GM18867 (cell line): Measurements from ENCODE around the gene TOP2A.
A peak's percentile ranks its signal among the peaks of the same experiment; 100 is the strongest.
"Not testable (repeated sequence)": the region's sequence is repeated elsewhere in the genome, so short reads cannot be mapped to it uniquely, and the experiment has no call there.

Experiments used
- ATAC-seq: cut with Tn5 transposase; IDR thresholded peaks from one replicate; pipeline ENCODE4 v1.9.1; 2021; ENCODE audit warnings: mild to moderate bottlenecking, moderate library complexity; ENCODE audit not compliant: unreplicated experiment

The TOP2A gene

DNA sequence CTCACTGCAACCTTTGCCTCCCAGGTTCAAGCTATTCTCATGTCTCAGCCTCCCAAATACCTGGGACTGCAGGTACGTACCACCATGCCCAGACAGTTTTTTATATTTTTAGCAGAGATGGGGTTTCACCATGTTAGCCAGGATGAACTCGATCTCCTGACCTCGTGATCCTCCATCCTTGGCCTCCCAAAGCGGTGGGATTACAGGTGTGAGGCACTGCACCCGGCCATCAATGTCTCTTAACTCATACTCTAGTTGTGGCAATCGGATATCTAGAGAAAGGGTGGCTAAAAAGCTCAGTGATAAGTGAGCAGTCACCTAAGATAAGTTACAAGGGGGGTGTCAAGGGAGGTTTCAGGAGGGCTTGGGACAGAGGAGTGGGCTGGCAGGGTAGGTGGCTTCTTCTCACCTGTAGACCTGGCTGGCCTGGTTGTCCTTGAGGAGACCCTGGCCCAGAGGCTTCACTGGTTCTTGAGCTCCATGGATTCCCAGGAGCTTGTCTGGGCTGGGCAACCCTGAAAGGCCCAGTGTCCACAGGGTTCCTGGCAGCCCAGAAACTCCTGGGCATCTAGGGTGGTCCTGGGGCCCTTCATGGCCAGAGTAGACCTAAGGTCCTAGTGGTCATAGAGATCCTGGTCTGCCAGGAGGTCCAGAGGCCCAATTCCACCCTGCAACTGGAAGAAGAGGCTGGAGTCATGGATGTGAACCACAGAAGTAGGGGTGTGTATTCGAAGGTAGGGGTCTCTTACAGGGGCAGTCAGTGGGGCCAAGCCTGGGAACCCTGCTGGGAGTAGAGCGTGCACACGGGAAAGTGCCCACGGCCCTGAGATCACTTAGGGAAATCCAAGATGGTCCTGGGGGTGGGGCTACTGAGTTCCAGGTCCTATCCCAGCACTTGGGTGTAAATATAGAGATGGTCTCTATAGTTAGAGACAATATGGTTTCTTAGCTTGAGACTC is 12.9 kb upstream of the TOP2A start:
- no peak for ATAC-seq

DNA sequence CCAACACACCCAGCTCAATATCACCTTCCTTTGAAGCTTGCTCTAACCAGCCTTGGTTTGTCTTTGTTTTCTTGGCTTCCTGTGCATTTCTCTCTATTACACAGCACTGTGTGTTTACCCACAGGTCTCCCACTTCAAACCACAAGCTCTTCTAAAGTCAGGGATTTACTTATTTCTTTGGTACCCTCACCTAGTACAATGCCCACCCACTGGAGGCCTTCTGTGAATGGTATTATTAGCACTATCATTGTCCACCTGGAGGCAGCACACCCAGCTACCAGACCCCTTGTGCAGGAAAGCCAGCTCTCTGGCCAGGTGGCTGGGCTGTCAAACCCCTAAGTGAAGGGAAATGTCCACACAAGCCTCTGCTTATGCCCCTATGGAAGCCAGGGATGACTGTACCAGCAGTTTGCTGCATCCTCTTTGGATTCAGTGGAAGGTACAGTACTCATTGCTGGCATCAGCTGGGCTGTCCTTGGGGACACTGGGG is 9.4 kb upstream of the TOP2A start:
- no peak for ATAC-seq

DNA sequence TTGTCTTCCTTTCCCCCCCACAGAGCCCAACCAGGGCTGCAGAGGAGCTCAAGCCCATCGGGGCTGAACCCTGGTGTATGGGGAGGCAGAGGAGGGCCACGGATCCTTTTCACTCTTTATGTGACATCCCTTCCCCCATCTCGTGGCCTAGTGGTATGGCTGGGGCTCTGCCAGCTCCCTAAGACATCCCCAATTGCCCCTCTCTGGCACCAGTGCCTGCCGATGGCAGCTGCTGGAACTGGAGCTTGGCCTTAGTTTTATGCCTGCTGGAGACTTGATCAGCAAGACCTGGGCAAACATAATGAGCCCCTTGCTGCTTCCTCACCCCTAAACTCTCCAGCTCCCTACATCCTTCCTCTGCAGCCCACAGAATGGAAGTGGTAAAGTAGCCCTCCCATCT is 8.0 kb upstream of the TOP2A start:
- ATAC-seq, result no peak

DNA sequence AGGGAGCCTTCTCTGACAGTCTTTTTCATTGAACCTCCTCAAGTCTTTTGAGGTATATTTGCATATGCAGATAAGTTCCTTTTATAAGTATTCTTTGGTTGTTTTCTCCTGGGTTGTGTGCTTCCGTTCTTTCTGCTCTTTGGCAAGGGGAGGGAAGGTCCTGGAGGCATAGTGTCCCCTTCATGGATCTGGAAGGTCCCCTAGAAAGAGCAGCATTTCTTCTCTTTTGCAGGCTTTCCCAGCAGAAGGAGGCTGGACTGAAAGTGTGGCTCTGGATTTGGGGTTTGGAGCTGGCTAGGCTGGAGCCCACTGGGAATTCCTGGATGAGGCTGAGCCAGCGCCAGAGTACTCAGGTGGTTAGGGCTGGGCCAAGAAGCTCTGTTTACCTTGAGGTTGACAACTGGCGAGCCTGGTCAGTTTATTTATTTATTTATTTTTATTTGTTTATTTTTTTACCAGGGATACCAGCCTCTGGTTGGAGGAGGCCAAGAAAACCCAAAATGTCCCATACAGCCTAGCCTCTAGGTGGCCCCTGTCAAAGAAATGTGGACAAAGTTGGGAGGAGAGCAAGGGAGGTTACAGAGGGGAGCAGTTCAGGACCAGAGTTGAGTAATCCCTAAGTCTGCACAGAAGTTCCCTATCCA is 5.4 kb upstream of the TOP2A start:
- ATAC-seq, result no peak

DNA sequence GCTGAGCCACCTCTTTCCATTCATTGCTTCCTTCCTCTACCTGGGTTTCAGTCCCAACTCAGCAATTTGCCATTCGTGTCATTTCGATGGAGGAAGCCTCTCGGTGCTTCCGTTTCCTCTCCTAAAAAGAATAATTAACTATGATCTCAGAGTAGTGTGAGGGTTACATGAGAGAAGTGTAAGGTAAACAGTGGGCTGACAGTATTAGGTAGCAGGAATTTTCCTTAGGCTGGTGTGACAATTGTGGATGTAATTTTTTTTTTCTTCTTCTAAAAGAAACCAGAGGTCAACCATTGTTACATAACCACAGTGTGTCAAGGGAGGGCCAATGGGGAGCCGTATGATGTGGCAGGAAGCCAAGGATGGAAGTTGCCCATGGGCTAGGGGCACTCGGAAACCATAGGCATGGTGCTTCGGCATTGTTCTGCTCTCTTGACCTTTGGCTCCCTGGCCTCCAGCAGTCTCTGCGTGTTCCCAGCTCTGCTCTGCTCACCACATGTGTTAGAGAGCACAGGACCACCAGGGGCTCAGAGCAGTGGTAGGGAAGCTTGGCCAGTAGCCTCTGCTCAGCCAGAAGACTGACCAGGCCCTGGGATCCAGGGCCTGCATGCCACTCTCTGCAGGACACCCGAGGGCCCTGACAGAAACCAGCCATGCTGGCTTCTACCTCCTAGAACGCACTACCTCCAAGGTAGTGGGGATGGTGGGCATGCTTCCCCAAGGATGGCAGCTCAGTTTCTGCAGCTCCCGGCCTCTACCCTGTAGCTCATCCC is 2.0 kb upstream of the TOP2A start:
- no peak for ATAC-seq

DNA sequence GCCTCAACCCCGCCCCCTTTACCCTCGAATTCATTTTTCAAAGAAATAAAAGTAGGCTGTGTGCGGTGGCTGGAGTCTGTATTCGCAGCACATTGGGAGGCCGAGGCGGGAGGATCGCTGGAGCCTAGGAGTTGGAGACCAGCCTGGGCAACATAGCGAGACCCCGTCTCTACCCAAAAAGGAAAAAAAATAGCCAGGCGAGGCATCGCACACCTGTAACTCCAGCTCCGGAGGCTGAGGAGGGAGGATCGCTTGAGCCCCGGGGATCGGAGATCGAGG is 671 bp upstream of the TOP2A start:
- ATAC-seq, result no peak

DNA sequence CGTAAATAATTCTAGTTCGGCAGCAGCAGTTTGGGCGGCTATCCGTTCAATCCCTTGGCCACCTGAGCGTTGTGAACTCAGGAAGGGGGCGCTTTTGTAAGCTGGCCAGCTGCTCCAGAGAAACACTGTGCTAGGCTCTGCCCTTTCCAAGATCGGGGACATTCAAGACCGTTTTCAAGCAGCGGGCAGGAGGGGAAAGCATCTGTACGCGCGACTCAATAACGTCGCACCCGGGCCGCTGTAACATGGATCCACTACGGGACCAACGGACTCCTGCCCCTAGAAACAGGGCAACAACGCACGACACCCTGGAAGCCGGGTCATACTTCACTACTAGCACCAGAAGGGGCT is 463 bp downstream of the TOP2A start:
- peak; percentile 15 for ATAC-seq

DNA sequence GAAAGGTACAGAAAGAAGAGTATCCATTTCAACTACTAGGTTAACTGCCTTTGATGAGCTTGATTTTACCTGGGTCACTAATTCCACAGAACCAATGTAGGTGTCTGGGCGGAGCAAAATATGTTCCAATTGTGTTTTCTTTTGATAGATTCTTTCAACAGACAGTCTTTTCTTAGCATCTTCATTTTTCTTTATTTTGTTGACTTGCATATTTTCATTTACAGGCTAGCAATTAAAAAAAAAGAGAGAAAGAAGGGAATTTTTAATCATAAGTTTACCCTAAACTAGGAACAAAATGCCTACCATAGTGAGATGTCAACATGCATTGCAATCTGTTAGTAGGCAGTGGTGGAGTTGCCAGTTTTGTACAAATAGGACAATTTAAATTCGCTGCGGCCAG is 1.0 kb downstream of the TOP2A start:
- no peak for ATAC-seq

DNA sequence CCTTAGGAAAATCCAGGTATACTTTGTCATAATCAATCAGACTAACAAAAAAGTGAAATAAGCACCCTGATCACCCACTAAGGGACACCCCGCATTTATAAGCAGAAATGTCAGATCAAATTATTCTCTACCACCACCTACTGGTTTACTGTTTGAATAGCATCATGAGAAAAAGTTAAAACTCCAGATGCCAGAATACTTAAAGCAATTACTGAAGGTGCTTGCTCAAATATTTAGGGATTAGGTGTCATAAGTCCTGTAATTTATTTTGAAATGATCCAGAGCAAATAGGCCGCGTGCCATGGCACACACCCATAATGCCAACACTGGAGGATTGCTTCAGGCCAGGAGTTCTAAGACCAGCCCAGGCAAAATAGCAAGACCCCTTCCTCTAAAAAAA is 2.3 kb downstream of the TOP2A start:
- no peak for ATAC-seq

DNA sequence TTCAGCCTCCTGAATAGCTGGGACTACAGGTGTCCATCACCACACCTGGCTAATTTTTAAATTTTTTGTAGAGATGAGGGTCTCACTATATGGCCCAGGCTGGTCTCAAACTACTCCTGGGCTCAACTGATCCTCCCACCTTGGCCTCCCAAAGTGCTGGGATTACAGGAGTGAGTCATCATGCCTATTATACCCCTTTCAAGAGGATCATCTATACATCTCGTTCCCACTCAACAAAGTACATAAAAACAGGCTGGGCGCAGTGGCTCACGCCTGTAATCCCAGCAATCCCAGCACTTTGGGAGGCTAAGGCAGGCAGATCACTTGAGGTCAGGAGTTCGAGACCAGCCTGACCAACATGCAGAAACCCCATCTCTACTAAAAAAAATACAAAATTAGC is 3.4 kb downstream of the TOP2A start:
- not testable (repeated sequence) for ATAC-seq

DNA sequence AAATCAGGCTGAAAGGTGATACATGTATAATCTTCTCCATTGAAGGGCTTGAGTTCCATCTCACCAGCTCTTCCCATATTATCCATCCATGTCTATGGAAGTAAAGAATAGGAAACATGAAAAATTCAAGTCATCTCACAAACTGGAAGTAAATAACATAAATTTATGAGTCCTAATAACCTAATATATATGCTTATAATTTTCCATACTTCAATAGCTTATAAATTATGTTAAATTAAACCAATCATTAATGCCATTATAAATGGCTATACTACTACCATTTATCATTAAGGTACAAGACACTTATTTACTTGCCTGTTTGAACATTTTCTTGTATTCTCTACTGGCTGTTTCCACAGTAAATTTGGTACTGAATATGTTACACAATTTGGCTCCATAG is 4.8 kb downstream of the TOP2A start:
- no peak for ATAC-seq

DNA sequence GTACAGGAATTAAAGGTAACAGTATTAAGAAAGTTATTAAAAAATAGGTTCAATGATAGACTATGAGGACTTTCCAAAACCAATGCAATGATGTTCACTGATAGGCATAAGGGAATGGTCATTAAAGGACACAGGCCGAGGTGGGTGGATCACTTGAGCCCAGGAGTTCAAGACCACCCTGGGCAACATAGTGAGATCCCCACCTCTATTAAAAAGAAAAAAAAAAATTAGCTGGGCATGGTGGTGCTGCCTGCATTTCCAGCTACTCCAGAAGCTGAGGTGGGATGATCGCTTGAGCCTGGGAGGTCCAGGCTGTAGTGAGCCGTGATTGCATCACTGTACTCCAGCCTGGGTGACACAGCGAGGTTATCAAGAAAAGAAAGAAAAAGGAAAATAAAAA is 5.9 kb downstream of the TOP2A start:
- ATAC-seq, result no peak

DNA sequence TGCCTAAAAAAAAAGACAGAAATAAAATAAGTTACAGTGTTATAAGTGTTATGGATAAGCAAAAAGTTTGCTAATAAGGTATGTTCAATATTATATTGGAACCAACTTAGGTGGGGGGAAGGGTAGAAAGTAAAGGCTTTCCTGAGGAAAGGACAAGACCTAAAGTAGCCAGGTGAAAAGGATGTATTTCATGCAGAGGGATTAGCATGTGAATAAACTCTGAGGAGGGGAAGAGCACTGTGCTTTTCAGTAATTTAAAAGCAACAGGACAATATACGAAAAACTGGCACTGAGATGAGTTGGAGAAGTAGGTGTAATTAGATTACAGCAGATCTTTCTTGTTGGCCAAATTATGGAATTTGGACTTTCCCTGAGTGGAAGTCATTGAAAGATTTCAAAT is 7.6 kb downstream of the TOP2A start:
- ATAC-seq, result no peak

DNA sequence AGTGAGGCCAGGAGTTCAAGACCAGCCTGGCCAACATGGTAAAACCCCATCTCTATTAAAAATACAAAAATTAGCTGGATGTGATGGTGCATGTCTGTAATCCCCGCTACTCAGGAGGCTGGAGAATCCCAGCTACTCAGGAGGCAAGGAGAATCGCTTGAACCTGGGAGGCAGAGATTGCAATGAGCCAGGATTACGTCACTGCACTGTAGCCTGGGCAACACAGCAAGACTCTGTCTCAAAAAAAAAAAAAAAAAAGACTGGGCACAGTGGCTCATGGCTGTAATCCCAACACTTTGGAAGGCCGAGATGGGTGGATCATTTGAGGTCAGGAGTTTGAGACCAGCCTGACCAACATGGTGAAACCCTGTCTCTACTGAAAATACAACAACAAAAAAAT is 8.2 kb downstream of the TOP2A start:
- ATAC-seq, result not testable (repeated sequence)

DNA sequence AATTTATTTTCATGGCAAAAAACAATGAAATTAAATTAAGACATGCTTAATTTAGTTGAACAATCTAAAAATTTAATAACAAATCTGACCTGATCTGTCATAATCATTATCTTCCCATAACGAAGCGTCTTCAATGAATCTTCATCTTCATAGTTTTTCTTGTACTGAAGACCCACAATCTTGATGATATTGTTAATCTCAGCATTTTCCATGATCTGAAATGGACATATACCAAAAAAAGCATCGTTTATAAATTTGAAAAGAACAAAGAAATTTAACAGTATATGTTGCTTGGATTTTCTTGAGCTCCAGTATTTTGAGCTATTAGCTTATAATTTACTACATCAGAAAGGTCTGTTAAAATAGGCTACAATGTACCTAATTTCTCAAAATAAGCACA is 10.2 kb downstream of the TOP2A start:
- ATAC-seq, result no peak

DNA sequence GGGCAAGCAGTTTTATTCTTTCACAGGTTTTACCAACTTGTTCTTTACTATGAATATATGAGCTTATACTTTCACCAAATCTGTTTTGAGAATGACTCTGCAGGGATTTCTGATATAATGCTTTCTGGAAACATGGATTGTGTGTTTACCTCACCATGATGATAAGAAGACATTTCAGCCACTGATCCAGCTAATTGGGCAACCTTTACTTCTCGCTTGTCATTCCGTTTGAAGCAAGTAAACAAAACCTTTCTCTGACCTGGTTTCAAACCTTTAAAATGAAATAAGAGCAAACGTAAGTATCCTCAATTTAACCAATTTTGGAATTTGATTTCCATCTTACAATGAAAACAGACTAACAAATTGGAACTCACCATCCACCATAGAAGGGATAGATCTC is 13.7 kb downstream of the TOP2A start:
- ATAC-seq, result no peak

DNA sequence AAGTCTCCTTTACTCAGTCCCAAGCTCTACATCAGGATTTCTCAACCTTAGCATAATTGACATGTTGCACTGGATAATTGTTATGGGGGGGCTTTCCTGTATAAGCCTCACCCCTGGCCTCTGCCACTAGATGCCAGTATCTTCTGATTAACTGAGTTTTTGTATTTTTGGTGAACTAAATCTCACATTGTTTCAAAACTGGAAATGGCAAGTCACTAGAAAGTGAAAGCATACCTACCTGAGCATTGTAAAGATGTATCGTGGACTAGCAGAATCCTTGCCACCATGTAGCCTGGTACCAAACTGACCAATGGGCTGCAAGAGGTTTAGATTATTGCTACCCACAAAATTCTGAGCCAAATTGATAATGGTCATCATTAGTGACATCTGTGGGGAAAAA is 15.0 kb downstream of the TOP2A start:
- ATAC-seq, result no peak

DNA sequence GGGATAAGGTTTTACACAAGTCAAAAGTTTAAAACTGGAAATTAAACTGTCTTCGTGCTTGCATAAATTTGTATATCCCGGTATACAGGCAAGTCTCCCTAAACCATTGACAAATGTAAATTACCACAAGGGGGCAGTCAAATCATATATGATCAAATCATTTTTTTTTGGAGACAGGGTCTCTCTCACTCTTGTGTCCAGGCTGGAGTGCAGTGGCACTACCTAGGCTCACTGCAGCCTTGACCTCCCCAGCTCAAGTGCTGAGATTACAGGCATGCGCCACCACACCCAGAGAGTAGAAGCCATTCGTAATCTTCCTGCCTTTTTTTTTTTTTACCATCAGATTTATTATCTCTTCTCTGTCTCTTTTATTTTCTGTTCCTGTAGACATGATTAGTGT is 18.5 kb downstream of the TOP2A start:
- ATAC-seq, result no peak

DNA sequence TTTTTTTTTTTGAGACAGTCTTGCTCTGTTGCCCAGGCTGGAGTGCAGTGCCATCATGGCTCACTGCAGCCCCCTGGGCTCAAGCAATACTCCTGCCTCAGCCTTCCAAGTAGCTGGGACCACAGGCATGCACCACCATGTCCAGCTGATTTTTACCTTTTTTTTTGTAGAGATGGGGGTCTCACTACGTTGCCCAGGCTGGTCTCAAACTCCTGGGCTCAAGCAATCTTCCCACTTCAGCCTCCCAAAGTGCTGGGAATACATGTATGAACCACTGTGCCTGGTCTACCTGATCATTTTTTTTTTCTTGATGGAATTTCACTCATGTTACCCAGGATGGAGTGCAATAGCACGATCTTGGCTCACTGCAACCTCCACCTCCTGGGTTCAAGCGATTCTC is 31.1 kb downstream of the TOP2A start:
- ATAC-seq, result not testable (repeated sequence)

DNA sequence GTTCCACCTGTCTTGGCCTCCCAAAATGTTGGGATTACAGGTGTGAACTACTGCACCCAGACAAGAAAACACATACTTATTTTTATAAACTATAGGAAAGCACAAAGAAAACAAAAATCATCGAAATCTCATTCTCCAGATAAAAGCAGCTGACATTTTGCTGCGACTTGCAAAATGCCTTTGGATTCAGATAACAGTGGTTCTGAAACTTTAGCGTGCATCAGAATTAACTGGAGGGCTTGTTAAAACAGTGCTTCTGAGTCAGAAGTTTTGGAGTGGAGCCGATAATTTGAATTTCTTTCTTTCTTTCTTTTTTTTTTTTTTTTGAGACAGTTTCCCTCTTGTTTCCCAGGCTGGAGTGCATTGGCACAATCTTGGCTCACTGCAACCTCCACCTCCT is 35.4 kb downstream of the TOP2A start:
- ATAC-seq, result no peak

DNA sequence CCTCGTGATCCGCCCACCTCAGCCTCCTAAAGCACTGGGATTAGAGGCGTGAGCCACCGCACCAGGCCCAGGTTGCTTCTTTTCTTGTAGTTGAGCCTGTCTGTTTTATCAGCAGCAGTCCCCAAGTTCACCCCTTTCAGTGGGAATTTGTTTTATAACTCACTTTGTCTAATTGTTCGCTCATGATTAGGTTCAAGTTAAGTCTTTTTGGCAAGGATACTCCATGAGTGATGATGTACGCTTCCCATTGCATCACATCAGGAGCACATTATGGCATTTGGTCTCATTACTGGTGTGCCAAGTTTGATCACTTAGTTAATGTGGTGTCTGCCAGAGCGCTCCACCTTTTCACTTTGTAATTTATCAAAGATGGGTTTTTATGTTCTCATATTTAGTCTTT is 38.7 kb downstream of the TOP2A start:
- no peak for ATAC-seq

DNA sequence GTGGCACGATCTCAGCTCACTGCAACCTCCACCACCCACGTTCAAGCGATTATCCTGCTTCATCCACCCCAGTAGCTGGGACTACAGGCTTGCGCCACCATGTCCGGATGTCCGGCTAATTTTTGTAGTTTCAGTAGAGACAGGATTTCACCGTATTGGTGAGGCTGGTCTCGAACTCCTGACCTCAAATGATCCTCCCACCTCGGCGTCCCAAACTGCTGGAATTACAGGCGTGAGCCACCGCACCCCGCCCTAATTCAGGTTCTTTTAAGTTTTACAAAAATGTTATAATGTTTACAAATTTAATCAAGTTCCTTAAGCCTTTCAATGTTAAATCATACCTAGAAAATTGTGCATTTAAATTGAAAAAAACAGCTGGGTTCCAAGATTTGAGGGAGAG is 39.9 kb downstream of the TOP2A start:
- ATAC-seq, result no peak
